ENCODE results near the gene SORBS1.

SORBS1 gene

DNA sequence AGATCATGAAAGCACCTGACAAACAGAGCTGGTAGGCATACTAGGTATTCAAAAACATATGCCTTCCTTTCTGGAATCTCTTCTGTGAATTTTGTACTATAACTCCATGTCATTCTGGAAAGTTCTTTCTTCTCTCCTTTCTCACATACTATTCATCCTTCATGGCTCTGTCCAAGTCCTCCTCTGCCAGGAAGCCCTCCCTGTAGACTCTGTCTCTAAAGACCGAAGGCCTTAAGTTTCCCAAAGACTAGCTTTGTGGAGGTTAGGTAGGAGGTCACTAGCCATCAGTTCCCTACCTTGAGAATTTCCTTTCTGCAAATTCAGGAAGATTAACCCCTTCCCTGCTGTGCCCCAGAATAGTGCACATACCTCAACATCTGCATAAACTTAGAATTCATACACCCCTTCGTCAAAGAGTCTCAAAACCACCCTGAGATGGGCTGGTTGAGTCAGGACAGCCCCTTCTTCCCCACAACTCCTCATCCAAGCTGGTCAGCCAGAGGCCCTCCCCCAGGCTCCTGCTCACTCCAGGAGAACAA is 20.6 kb downstream of the SORBS1 start:
- no peak for DNase-seq (ENCODE audit: low read depth, low spot score)

DNA sequence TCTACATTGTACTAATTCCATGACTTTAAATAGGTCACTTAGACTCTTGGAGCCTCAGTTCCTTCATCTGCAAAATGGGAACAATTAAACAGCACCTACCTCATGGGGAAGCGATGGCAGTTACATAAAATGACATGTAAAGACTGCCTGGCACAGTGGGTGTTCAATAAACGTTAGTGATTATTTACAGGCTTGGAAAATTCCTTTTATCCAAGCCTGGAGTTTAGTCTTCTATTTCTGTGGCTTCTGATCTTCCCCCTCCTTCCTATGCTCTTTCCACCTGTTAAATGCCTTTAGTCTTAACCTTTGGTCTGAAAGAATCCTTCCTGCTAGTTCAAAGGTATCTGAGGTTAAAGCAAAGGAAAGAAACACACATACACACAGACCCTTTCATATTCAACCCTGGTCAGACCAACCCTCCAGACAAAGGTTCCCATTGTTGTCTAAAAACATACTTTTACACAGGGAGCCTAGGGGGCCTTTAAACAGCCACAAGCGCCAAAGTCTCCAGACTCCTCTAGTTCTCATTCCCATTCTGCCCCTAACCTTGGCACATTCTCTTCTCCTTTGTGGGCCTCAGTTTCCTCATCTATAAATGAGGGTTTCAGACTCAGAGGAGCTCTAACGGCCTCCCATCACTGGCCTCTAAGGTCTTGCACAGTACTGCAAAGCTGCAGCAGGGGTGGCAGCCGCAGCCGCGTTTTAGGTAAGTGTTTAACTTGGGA is 21.4 kb downstream of the SORBS1 start:
- no peak for DNase-seq (ENCODE audit: low read depth, low spot score)

DNA sequence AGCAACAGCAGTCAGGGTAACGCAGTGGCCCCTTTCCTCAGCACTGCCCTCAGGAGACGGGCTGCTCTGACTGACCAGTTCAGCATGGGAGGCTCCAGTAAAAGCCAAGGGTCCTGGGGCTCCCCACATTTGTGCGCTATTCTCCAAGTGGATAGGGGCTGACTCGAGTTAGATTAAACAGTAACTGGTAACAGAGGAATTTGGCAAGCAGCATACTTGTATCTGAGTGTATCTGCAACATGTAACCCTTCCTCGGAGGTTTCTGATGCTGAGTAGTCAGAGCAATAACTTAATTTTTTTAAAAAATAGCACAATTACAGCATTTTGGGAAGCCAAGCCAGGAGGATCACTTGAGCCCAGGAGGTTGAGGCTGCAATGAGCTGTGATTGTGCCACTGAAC is 22.8 kb downstream of the SORBS1 start:
- no peak for DNase-seq (ENCODE audit: low read depth, low spot score)

DNA sequence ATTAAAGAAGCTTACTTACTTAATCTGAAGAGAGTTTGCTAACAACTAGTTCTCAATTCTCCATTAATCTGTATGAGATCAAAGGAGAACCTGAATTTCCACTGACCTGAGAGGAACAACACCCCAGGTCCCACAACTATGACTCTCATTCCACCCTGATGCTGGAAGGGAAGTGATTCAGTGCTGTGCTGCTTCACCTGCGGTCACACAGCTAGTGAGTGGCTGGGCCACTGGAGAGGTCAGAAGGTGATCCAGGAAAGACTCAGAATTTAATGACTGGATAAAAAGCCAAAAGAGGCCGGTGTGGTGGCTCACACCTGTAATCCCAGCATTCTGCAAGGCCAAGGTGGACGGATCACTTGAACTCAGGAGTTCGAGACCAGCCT is 23.6 kb downstream of the SORBS1 start:
- no peak for DNase-seq (ENCODE audit: low read depth, low spot score)

DNA sequence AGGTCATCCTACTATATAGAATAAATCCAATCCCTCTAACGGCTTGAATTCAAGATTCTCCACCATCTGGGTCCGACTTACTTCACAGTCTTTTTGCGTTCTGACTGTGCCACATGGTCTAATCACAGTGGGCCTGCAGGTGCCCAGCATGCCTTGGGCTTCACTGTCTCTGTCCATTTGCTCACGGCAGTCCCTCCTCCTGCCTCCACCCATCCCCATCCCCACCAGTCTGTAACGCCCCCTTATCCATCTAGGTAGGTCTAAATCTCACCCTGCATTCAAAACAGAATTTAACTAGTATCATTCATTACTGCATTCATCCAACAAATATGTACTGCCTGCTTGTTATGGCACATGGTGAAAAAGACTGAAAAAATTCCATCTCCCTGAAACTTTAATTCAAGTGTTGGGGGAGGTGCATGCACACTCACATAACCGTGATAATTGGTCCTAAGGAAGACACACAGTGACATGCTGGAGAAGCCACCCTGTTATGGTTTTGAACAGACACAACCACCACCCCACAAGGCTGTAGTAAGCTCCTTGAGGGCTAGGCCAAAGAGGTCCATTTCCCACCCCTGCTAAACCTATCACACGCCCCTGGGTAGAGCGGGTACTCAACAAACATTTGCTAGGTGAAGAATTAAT is 24.2 kb downstream of the SORBS1 start:
- no peak for DNase-seq (ENCODE audit: low read depth, low spot score)

DNA sequence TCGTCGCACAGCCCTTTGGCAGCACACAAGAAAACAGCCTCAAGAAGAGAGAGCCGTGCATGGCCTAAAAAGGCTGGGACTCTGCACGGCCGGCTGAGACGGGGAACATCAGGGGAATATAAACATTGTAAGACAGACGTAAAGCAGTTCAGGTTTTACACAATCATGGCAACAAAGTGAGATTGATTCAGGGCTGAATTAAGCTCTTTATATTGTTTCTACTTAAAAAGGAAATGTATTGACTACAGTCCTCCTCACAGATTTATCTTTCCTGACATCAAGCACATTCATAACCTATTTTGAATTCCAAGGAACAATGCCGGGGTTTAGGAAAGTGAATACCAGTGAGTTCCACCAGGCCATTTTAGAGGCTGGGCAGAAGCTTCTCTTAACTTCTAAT is 25.2 kb downstream of the SORBS1 start:
- DNase-seq (ENCODE audit: low read depth, low spot score), result no peak

DNA sequence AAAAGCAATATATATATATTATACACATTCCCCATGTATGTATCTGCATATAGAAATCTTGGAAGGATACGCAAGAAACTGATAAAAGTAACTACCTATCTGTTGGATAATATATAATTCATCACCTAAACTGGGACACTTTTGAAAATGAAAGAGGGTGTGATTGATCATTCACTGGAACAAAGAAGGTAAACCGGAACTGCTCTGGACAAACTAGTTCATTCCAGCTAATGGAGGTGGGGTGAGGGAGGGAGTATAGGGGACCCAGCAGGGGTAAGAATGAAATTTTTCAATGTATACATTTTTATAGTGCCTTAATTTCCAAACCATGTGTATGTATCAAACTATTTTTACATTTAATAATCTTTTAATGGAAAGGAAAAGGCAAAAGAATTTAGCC is 25.6 kb downstream of the SORBS1 start:
- no peak for DNase-seq (ENCODE audit: low read depth, low spot score)

DNA sequence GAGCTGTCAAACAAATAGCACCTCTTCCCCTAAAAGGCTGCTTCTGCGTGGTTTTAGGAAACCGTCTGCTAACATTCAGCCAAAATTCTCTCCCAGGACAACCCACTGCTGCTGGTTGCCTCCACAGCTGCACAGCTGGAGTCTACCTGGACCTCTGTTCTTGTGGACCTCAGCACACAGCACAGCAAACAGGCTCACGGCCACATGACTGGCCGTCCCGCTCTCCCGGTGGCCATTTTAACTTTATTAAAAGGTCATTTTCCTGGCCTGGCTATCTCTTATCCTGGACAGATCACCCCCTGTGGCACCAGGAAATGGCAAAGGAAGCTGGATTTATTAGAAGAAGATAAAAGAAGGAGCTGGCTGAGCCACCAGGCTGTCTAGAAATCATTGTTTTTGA is 27.6 kb downstream of the SORBS1 start:
- no peak for DNase-seq (ENCODE audit: low read depth, low spot score)

DNA sequence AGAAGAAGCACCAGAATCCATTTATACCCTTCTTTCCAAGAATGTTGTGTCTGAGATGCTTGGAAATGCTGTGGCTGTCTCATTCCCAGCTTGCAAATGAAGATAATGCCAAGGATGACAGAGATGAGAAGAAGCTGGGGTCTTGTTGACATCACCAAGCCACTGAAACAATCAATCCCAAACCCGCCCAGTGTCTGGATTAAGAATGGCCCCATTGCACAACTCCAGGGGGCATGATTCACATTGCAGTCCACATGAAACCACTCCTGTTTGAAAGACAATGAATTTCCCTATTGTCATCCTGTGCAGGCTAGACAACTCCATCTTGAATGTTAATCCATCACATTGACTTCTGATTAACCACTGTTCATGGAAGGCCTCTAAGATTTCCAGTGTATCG is 28.6 kb downstream of the SORBS1 start:
- no peak for DNase-seq (ENCODE audit: low read depth, low spot score)

DNA sequence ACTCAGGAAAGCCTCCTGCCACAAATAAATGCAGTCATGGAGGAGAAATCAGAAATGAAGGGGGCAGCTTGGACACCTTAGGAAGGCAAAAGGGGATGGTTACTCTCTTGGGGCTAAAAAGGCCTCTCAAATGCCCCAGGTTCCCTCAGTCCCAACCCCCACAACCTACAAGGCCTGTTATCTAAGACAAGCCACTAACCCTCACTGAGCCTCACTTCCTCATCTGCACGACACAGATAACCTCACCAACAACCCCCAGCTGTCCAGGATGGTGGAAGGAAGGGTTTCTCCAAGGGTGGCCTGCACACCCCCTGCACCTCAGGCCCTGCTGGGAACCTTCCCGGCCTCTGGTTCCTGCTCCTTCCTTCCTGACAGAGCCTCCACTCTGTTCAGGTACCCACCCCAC is 29.2 kb downstream of the SORBS1 start:
- no peak for DNase-seq (ENCODE audit: low read depth, low spot score)

DNA sequence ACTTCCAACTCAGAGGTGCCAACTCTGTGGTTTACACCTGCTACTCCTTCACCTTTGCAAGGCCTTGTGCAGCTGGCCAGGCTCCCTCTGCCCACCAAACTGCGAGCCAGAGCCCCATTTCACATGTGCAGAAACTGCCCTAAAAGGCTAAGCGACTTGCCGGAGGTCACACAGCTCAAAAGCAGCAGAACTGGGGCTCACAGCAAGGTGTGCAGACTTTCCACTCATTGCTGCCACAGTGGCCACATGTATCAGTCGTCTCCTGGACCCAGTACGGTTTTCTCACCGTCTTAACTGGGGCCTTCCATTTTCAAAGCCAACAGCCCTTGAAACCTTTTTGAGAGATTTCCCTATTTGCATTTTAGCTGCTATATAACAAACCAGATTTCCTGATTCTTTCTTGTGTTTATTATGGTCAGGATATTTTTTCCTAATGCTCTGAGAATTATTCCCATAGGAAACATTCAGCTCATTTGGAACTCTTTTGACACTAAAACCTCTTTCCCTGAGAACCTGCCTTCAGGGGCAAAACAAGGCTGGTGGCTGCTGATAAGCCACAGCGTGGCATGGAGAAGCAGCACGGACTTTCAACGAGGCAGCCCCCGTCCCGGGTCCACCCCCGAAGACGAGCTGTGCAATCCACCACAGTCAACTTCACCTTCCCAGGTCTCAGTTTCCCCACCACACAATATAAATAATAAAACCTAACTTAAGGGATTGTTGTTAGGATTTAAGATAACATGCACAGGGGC is 29.9 kb downstream of the SORBS1 start:
- DNase-seq (ENCODE audit: low read depth, low spot score), result no peak

DNA sequence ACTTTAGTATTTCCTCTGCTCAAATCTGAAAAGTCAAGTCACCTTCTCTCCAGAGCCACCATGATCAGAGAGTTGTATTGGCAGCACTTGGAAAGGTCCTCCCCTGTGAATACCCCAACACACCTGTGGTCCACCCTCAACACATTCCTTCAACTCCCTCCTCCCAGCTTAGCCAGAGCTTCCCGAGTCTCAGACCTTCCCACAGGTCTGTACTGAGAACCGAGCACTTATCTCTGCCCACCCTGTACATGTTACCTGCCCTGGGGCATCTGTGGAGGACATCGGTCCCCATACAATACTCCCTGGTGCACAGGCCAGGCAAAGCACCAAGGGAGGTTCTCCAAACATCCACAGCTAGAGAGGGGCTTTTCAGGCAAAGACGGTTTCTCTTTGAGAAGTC is 30.6 kb downstream of the SORBS1 start:
- DNase-seq (ENCODE audit: low read depth, low spot score), result no peak

DNA sequence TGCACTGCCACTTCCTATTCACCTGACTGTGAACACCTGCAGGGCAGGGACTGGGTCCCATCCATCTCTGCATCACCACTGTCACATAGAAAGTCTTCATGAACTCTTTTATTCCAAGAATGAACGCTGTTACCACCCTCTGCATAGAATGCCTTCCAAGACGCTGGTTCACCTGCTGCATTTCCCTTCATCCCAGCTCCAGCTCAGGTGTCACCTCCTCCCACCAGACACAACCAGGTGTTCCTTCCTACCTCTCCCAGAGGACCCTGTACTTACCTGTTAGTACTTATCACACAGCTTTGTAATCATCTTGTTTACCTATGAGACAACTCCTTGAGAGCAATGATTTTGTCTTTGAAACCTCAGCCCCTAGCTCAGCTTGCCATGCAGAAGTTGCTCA is 31.1 kb downstream of the SORBS1 start:
- DNase-seq (ENCODE audit: low read depth, low spot score), result no peak

DNA sequence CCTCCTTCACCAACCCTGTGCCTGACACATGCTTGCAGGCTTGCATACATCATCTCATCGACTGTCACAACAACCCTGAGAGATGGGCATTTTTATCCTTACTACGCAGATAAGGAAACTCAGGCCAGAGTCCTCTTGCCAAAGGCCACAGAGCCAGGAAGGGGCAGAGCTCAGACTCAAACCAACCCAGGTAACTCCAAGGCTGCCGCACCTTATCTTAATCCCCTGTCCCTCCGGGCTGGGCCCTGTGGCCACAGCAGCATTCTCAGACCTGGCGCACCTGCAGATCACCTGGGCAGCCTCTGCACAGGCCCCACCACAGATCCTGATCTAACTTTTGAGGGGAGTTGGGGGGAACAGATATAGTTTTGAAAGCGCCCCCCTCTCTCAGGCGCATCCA is 35.1 kb downstream of the SORBS1 start:
- no peak for DNase-seq (ENCODE audit: low read depth, low spot score)

DNA sequence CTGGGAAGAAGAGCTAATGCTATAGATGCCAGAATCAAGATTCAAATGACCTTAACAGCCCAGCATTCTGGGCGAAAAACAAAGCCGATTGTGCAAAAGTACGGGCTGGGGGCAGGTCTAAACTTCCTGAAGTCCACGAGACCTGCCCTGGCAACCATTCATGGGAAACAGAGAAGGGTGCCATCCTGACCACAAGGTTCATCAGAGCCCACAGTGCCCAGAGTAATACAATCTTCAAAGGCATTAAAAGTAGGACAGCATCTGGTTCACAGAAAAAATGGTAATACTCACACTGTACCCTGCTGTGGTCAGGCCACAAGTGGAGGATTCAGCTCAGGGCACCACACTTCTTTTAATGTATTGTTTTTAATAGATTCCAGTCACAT is 36.1 kb downstream of the SORBS1 start:
- no peak for DNase-seq (ENCODE audit: low read depth, low spot score)

DNA sequence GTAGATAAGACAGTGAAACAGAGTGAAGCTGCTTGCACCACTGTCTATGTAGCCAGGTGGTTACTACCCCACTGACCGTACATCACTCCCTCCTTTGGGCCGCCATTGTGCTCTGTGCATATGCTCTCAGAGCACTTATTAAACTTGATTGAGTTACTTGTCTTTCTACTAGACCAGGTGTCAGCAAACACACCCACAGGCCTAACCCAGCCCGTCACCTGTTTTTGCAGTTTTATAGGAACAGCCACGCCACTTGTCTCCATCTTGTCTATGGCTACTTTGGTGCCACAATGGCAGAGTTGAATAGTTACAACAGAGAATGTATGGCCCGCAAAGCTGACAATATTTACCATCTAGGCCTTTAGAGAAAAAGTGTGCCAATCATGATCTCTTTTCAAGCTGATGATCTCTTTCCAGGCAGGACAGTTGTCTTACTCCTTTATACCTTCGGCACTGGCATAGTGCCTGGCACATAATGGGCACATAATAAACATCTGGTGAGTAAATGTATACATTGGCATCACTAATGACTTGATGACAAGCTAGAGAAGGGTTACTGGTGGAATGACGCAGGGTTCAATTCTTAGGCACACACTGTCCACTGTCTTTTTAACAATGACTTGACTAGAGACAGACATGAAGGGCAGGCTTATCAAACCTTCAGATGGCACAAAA is 36.7 kb downstream of the SORBS1 start:
- no peak for DNase-seq (ENCODE audit: low read depth, low spot score)

DNA sequence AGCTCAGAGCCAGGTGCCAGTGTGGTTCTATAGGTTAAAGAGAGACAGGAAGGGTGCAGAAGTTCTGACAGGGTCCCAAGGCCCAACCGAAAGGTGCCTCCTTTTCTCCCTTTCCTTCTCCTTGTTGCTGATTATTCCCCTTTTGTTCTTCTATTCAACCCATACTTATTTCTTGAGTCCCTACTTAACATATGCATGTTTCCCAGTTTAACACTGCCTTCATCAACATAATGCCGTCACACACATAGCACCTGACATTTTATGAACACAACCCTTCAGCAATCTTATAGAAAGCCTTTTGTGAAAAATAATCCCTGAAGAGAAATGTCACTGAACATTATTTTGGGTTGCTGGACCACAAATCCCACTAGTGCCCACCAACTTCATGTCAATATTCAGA is 39.1 kb downstream of the SORBS1 start:
- DNase-seq (ENCODE audit: low read depth, low spot score), result no peak

DNA sequence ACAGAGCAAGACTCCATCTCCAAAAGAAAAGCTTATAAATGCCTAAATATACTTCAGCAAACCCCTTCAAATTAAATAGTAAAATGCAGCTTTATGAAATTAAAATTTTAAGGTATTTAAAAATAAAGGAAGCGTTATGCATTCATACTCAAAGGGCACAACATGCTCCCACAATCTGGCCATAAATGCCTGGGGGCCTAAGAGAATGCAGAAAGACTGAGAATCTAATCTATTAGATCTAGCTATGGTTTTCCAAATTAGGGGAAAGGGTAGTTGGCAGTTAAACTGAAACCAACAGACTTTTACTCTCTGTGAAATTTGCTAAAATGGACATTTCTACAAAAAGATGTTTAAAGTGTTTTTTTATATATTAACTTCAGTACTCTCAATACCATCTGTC is 40.6 kb downstream of the SORBS1 start:
- no peak for DNase-seq (ENCODE audit: low read depth, low spot score)

DNA sequence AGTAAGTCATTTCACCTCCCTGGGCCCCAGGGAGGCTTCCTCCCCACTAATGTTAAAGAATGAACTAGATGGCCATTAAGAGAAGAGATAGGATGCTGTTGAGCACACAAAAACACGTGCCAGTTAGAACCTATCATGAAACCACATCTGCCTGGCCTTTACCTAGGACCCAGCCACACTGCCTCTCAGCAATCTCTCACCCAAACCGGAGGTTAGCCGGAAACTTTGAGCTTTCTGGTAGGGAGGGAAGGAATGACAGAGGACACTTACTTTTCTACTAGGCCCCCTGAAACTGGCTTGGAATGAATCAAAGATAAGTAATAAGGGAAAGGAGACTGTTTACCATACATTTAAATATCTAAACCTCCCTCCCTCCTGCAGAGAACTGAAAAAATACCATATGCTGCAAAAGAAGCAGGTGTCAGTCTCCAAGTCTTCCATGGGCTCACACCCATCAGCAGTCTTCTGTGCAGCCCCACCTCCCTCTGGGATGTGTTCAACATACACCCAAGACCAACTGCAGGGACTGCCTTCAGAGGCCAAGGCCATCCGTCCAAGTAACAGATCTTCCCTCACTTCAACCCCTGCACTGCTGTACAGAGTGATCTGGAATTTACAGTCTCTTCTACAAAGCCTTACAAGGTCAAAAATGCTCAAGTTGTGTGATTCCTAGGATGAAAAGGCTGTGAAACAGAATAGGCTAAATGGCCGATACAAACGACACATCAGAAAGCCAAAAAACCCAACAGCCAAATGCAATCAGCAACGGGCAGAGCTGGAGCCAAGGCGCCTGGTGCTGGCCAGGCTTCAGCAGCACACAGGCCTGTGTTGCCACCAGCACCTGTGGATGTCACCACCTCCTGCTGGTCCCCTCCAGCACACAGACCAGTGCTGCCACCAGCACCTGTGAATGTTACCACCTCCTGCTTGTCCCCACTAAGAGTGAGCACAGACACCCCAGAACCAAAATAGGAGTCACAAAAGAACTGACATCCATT is 42.4 kb downstream of the SORBS1 start:
- DNase-seq (ENCODE audit: low read depth, low spot score), result no peak

DNA sequence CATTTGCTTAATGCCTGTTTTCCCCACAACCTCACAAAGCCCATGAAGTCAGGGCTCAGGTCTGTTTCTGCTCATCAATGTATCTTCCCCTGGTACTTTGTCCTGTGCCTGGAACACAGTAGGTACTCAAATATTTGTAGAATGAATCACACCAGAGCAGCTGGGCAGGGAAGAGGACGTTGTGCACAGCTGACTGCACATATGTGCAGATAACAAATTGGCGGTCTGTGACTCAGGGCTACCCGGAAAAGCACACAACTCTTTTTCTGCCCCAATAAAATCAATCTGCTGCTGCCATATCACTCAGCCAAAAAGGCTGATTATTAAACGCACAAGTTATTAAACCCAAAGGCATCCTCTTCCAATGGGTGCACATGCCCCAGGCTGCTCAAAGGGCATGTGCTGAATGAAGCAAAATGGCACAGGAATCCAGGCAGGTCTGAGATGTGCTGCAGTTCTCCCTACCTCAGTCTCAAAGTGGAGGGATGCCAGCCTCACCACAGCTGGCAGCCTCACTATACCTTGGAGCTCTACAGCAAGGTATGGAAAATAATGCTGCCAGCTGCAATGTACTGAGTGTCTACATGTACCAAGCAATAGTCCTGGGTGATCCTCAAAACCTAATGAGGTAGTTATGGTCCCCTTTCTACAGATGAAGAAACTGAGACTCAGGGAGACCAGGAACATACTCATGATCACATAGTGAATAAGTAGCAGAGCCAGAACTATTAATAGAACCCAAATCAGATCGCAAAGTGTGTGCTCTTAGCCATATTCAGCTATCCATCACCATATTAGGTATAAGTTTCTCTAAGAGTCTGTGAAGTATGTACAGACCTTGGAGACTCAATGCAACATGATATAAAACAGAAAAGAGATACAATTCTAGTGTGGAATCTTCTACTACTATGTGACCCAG is 43.4 kb downstream of the SORBS1 start:
- no peak for DNase-seq (ENCODE audit: low read depth, low spot score)

Data from activated CD4-positive, CD25-positive, alpha-beta regulatory T cell treated with anti-CD3 and anti-CD28 coated beads, Interleukin-2, amount 50 U/mL, for 16 hours (primary cell).